PFSK-1 (cell line): Measurements from ENCODE around the gene PLS3.

Source experiments
- FOXP2 ChIP-seq: optimal IDR thresholded peaks from 2 replicates; pipeline ENCODE3; 2011; ENCODE audit warnings: borderline replicate concordance, control low read depth, inconsistent platforms; ENCODE audit not compliant: insufficient read depth; ENCODE audit errors: extremely low read length, extremely low read depth
- POLR2AphosphoS5 ChIP-seq: IDR thresholded peaks from 2 replicates; pipeline ENCODE4 v1.6.1; 2012; ENCODE audit warnings: low read depth, mild to moderate bottlenecking, control low read depth, low read length, moderate library complexity
- REST ChIP-seq, 2 experiments: IDR thresholded peaks; 2 replicates each; pipeline versions ENCODE4 v1.6.1 to v1.8.0; 2011 to 2012; ENCODE audit warnings: low read depth in 2 of 2, low read length in 2 of 2, control low read depth in 1 of 2, inconsistent platforms in 1 of 2, mild to moderate bottlenecking in 1 of 2, moderate library complexity in 1 of 2; ENCODE audit not compliant: insufficient read depth in 1 of 2
- SIN3A ChIP-seq: IDR thresholded peaks from 2 replicates; pipeline ENCODE4 v1.6.1; 2012; ENCODE audit warnings: mild to moderate bottlenecking, low read length, moderate library complexity, borderline replicate concordance; ENCODE audit not compliant: insufficient read depth
- TAF1 ChIP-seq: IDR thresholded peaks from 2 replicates; pipeline ENCODE4 v1.6.1; 2012; ENCODE audit warnings: low read length, control low read depth, borderline replicate concordance; ENCODE audit not compliant: insufficient read depth

GRCh38 chrX:115622534-115622933 is 61.6 kb downstream of the PLS3 start:
- no peak for TF ChIP-seq POLR2AphosphoS5
- no peak for TF ChIP-seq SIN3A
- no peak for TF ChIP-seq TAF1
- no peak for TF ChIP-seq REST (IDR thresholded peaks at IDR 0.05; ENCODE audit: insufficient read depth in 1 of 2, low read depth in 2 of 2, low read length in 2 of 2)
- TF ChIP-seq FOXP2 = no peak
